NCI-H1436 (cell line): ENCODE results near the gene FAM234A.

Experiments used
- DNase-seq: peaks from one replicate; lab custom pipeline; 2025; lab: John Stamatoyannopoulos, UW

The FAM234A gene

GRCh38 chr16:281660-282255, 47.1 kb downstream of the FAM234A start:
- no peak for DNase-seq

DNA sequence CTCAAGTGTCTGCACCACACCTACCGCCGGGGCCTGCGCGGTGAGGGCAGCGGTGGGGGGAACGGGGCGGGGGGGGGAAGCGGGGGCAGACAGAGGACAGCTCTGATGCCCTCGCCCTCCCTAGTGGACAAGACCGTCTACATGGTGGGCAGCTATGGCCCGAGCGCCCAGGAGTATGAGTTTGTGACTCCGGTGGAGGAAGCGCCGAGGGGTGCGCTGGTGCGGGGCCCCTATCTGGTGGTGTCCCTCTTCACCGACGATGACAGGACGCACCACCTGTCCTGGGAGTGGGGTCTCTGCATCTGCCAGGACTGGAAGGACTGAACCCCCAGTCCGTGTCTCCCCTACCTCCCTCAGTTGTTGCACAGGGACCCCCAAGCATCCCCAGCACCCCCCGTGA, 47.9 kb downstream of the FAM234A start:
- DNase-seq = no peak

GRCh38 chr16:283033-283805, 48.6 kb downstream of the FAM234A start, which contains the start of gene PDIA2:
PDIA2 (plus strand) TSS chr16:283164; CDS start chr16:283170, 6 bp downstream.
- no peak for DNase-seq

DNA sequence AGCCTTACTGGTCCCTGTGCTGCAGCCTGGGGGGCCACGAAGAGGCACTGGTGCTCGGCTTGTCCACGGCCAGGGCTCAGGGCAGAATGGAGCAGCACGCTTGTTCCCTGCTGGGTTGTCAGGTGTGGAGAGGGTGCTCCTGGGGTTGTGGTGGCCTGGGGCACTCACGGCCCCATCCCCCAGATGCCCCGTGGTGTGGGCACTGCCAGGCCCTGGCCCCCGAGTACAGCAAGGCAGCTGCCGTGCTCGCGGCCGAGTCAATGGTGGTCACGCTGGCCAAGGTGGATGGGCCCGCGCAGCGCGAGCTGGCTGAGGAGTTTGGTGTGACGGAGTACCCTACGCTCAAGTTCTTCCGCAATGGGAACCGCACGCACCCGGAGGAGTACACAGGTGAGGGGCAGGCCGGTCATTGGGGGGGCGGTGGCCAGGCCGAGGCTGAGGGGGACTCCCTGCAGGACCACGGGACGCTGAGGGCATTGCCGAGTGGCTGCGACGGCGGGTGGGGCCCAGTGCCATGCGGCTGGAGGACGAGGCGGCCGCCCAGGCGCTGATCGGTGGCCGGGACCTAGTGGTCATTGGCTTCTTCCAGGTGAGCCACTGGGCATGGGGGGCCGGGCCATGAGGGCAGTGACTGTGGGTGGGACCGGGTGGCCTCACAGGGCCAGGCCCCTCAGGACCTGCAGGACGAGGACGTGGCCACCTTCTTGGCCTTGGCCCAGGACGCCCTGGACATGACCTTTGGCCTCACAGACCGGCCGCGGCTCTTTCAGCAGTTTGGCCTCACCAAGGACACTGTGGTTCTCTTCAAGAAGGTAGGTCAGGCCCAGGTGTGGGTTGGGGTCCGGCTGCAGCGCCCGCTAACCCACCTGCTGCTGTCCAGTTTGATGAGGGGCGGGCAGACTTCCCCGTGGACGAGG, 49.8 kb downstream of the FAM234A start:
- DNase-seq = no peak

DNA sequence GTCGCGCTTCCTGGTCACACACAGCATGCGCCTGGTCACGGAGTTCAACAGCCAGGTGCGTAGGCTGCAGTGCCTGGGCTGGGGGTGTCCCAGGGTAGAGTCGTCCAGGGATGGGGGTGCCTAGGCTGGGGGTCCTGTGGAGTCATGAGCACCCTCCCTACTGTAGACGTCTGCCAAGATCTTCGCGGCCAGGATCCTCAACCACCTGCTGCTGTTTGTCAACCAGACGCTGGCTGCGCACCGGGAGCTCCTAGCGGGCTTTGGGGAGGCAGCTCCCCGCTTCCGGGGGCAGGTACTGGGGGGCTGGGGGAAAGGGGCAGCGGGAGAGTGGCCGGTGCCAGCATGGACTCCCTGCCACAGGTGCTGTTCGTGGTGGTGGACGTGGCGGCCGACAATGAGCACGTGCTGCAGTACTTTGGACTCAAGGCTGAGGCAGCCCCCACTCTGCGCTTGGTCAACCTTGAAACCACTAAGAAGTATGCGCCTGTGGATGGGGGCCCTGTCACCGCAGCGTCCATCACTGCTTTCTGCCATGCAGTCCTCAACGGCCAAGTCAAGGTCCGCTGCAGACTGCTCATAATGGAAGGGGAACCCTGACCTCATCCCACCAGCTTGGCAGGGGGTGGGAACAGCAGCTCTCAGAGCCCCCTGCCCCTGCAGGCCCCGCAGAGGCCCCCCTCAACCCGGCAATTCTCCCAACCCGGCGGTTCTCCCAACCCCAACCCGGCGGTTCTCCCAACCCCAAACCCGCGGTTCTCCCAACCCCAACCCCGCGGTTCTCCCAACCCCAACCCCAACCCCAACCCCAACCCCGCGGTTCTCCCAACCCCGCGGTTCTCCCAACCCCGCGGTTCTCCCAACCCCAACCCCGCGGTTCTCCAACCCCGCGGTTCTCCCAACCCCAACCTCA, 50.8 kb downstream of the FAM234A start:
- no peak for DNase-seq

- DNase-seq = no peak
These were observed 52.1 kb downstream of the FAM234A start for GRCh38 chr16:286491-287297.

- DNase-seq = peak; percentile 63
These were observed 52.7 kb downstream of the FAM234A start for GRCh38 chr16:287298-287811.

GRCh38 chr16:287981-288920, 53.6 kb downstream of the FAM234A start:
- no peak for DNase-seq

DNA sequence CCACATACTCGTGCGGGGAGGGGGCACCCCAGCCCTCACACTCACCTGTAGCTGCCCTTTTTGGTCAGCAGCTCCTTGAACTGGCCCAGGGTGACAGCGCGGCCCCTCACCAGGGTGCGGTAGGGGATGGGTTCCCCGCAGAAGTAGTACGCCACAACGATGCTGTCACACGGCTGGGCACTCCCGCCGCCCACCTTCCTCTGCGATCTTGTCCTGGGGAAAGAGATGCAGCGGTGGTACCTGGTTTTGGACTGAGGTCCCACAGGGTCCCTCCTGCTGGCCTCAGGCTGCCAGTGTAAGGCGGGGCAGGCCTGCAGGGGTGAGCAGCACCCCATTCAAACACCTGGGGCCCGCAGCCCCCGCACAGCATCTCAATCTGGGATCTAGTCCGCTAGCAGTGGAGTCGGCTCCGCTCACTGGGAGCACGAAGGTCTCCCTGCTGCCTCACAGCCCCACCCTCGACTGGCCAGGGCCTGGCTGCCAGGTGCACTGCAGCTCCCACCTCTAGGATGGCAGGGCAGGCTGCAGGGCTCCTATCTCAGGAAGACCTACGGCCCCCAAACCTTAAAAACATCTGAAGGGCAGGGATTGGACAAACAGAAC, 54.9 kb downstream of the FAM234A start:
- no peak for DNase-seq

DNA sequence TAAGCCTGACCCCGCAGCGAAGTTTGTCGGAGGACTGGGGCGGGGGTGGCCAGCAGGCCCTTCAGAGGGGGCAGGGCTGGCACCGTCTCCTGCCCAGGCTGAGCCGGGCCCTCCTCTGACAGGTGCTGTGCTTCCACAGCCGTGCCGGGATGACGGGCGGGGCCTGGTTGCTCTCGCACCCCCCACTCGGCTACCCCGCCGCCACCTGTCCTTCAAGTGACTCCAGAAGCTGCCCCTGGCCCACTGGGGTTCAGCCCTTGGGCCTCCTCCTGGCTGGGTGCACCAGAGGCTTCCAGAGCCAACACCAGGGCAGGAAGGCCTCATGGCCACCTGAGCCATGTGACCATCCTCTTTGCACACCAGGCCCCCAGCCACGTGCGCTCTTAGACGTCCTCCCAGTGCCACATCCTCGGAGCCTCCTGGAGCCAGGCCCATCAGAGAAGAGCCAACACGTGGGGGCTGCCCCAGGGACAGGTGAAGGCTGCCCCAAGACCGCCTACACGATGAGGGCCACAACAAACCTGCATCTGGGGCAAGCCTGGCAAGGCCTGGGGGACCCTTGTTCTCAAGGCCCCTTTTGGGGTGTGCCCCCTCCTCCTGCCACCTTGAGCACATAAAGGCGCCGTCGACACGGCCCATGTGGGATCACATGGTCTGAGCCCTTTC, 55.5 kb downstream of the FAM234A start:
- DNase-seq = no peak

GRCh38 chr16:290681-291405, 56.2 kb downstream of the FAM234A start:
- no peak for DNase-seq

DNA sequence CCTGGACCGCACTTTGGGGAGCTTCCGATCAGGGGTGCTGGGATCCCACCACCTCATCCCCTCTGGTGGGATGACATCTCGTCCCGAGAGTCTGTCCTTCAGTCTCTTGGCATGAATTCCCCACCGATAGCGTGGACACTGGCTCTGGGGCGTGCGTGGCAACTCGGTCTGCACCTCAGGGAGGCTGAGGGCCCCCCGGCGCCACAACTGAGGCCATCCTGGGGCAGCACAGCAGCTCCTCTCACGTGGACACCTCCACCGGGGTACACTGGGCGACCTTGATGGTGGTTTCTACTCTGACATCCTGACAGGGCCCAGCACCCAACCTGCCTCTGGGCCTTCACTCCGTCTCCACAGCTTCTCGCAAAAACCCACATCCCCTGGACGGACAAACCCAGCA, 56.9 kb downstream of the FAM234A start:
- no peak for DNase-seq

DNA sequence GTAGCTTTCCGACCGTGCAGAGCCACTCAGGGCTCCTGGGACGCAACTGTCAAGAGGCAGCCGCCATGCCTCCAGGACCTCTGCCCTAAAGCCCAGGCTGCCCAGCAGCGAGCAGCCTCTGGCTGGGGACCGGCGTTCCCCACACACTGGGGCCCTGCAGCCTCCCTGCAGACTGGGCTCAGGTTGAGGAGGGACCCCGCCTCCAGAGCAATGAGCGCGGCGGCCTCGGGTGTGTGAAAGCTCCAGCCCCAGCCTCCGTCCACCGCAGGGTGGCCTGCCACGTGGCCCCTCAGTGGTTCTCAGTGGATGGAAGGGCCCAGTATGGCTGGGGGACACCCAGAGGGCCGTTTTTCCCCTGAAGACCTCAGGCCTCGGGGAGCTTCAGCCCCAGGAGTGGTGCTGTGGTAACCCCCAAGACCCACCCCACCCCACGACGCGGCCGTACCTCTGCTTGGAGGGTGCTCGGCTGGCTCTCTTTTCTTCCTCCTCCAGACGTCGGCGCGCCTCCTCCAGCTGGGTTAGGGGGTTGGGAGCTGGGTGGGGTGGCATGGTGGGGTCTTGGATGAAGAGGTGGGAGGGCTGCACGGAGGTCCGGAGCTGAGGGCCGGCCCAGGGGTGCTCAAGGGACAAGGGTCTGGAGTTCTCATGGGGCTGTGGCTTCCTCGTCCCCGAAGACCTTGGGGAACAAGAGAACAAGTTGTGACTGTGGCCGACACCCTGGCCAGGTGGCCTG, 58.6 kb downstream of the FAM234A start:
- DNase-seq = no peak

GRCh38 chr16:296276-296675, 61.7 kb downstream of the FAM234A start:
- no peak for DNase-seq

- DNase-seq = no peak
These were observed 62.3 kb downstream of the FAM234A start for GRCh38 chr16:296806-297510.

DNA sequence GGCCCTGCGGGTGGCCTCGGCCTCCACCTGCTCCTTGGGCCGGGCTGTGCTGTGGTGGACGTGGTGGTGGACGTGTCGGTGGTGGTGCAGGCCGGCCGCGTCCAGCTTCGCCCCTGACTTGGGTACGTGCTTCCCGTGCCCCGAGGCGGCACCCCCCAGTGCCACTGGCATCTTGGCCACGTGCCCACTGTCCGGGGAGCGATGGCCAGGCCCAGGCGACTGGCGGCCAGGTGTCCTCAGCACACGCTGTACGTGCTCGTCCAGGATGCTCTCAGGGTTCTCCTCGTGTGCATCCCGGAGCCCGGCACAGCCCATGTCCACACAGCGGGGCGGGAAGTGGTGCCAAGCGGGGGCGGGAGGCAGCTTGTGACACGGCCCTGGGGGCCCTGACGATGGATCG, 63.2 kb downstream of the FAM234A start:
- no peak for DNase-seq
